LHCN-M2 (cell line): ENCODE data around the gene CNTNAP4. TPM values are rescaled to one million over a fixed set of nuclear protein-coding genes. Genes with fewer than 3 reads are reported as not detected.

Source experiments
- DNase-seq: peaks from one replicate; pipeline ENCODE4 v3.0.0-alpha.2; 2012; ENCODE audit warnings: low read depth
- total RNA-seq: library from RNA; depleted of rRNA; stranded (reverse); fragments of >200 nt; gene quantifications from 2 replicates; pipeline ENCODE4 v1.2.3, GENCODE V29; 2014

CNTNAP4 gene
- total RNA-seq, 1 experiment from 2014 or later: not detected

- no peak for DNase-seq
These were observed 111.9 kb downstream of the CNTNAP4 start for GRCh38 chr16:76389126-76389525.

- DNase-seq: no peak
These were observed 113.3 kb downstream of the CNTNAP4 start for GRCh38 chr16:76390476-76390875.

GRCh38 chr16:76396977-76397376 lies 119.8 kb downstream of the CNTNAP4 start:
- DNase-seq: no peak

GRCh38 chr16:76409706-76410105 lies 132.5 kb downstream of the CNTNAP4 start:
- DNase-seq: no peak

GRCh38 chr16:76421571-76421970 lies 144.4 kb downstream of the CNTNAP4 start:
- no peak for DNase-seq

- no peak for DNase-seq
These were observed 151.7 kb downstream of the CNTNAP4 start for GRCh38 chr16:76428858-76429257.

- DNase-seq: no peak
These were observed 164.2 kb downstream of the CNTNAP4 start for GRCh38 chr16:76441391-76441790.

- no peak for DNase-seq
These were observed 164.7 kb downstream of the CNTNAP4 start for GRCh38 chr16:76441876-76442275.

GRCh38 chr16:76443973-76444372 lies 166.8 kb downstream of the CNTNAP4 start:
- DNase-seq: no peak

GRCh38 chr16:76444832-76445231 lies 167.6 kb downstream of the CNTNAP4 start:
- no peak for DNase-seq

- DNase-seq: no peak
These were observed 168.6 kb downstream of the CNTNAP4 start for GRCh38 chr16:76445815-76446214.

- DNase-seq: no peak
These were observed 169.1 kb downstream of the CNTNAP4 start for GRCh38 chr16:76446251-76446650.

GRCh38 chr16:76450890-76451289 lies 173.7 kb downstream of the CNTNAP4 start:
- no peak for DNase-seq

- no peak for DNase-seq
These were observed 178.1 kb downstream of the CNTNAP4 start for GRCh38 chr16:76455257-76455656.

GRCh38 chr16:76456016-76456415 lies 178.8 kb downstream of the CNTNAP4 start:
- DNase-seq: no peak

- no peak for DNase-seq
These were observed 181.9 kb downstream of the CNTNAP4 start for GRCh38 chr16:76459111-76459510.

GRCh38 chr16:76461836-76462235 lies 184.6 kb downstream of the CNTNAP4 start:
- DNase-seq: no peak

GRCh38 chr16:76464955-76465620 lies 187.9 kb downstream of the CNTNAP4 start:
- DNase-seq: no peak

GRCh38 chr16:76466871-76467270 lies 189.7 kb downstream of the CNTNAP4 start:
- DNase-seq: no peak

- no peak for DNase-seq
These were observed 196.8 kb downstream of the CNTNAP4 start for GRCh38 chr16:76474048-76474447.

GRCh38 chr16:76478105-76478504 lies 200.9 kb downstream of the CNTNAP4 start:
- no peak for DNase-seq

GRCh38 chr16:76483307-76483909 lies 206.2 kb downstream of the CNTNAP4 start:
- no peak for DNase-seq

GRCh38 chr16:76484020-76484419 lies 206.8 kb downstream of the CNTNAP4 start:
- no peak for DNase-seq

- DNase-seq: no peak
These were observed 209.5 kb downstream of the CNTNAP4 start for GRCh38 chr16:76486740-76487139.
